HepG2 (cell line): Measurements from ENCODE around the gene FLAD1. TPM values are rescaled to one million over a fixed set of nuclear protein-coding genes. Genes with fewer than 3 reads are reported as not detected.
A peak's percentile ranks its signal among the peaks of the same experiment; 100 is the strongest.

ENCODE experiments used
- ATAC-seq: fragments of 200-7000 bp; cut with Tn5 transposase; 3 replicates; pipeline ENCODE4 v1.9.1; 2020; ENCODE audit warnings: mild to moderate bottlenecking, moderate library complexity
- BruUV-seq: library from RNA; stranded (reverse); fragments of 400-500 nt; replicated peaks from 2 replicates; lab custom pipeline; 2021; lab: Mats Ljungman, UMichigan
- CTCF ChIA-PET: fragments of 300-600 bp; formaldehyde crosslinking; extraction: SDS; loops from one replicate; lab custom pipeline; 2021; ENCODE audit warnings: low total read pairs, inconsistent platforms, low intra/inter-chr PET ratio; lab: Yijun Ruan, JAX
- POLR2A ChIA-PET: fragments of 350-600 bp; sonication (Branson Sonifier 250); formaldehyde crosslinking; loops from one replicate; lab custom pipeline; 2020; ENCODE audit warnings: antibody characterized with exemption, inconsistent platforms; lab: Yijun Ruan, JAX
- DNase-seq: peaks from one replicate; pipeline ENCODE4 v3.0.0-alpha.2; 2015; ENCODE audit warnings: low spot score
- FAIRE-seq: peaks from 3 replicates; lab custom pipeline; 2011; peaks lifted over from hg19 to GRCh38; lab: Jason Lieb, UNC
- H2AFZ ChIP-seq: one replicate; pipeline ENCODE4 v1.6.1; 2011; ENCODE audit warnings: low read length, inconsistent platforms
- H3K27ac ChIP-seq: fragments of 300-600 bp; 3 replicates; pipeline ENCODE4 v1.8.0; 2011; ENCODE audit warnings: mixed run types, mild to moderate bottlenecking, mixed read lengths, low read length, inconsistent platforms; ENCODE audit not compliant: insufficient read depth; ENCODE audit errors: extremely low read length
- H3K27me3 ChIP-seq, 2 experiments: fragments of 200-600 bp in 1 of 2; 2 replicates in 1 of 2; 3 replicates in 1 of 2; pipeline versions ENCODE4 v1.6.0 to v1.8.0; 2011; ENCODE audit warnings: low read length in 2 of 2, mild to moderate bottlenecking in 2 of 2, moderate library complexity in 2 of 2, inconsistent platforms in 1 of 2; ENCODE audit not compliant: insufficient read depth in 2 of 2, control insufficient read depth in 1 of 2
- H3K36me3 ChIP-seq, 2 experiments: fragments of 200-600 bp in 1 of 2; replicated peaks in 1 of 2; 2 replicates in 1 of 2; 3 replicates in 1 of 2; pipeline versions ENCODE4 v1.5.1 to v1.8.0; 2011; ENCODE audit warnings: low read length in 2 of 2, inconsistent platforms in 1 of 2; ENCODE audit not compliant: insufficient read depth in 2 of 2, control insufficient read depth in 1 of 2
- H3K4me1 ChIP-seq: 2 replicates; pipeline ENCODE4 v1.5.1; 2012; ENCODE audit warnings: low read length, inconsistent platforms; ENCODE audit not compliant: insufficient read depth
- H3K4me2 ChIP-seq: 2 replicates; pipeline ENCODE4 v1.6.0; 2011; ENCODE audit warnings: low read depth, low read length, inconsistent platforms
- H3K4me3 ChIP-seq, 3 experiments: fragments of 200-600 bp in 1 of 3; sonication (generic), shearing (Covaris generic) in 1 of 3; replicated peaks in 1 of 3; 2 replicates each; pipeline ENCODE4 v1.5.1; 2011 to 2016; ENCODE audit warnings: low read length in 3 of 3, inconsistent platforms in 2 of 3, low read depth in 2 of 3, mild to moderate bottlenecking in 2 of 3, control low read depth in 1 of 3, mixed read lengths in 1 of 3; ENCODE audit not compliant: insufficient read depth in 1 of 3
- H3K79me2 ChIP-seq: one replicate; pipeline ENCODE4 v1.6.1; 2011; ENCODE audit warnings: low read length, inconsistent platforms; ENCODE audit not compliant: insufficient read depth
- H3K9ac ChIP-seq: 2 replicates; pipeline ENCODE4 v1.6.0; 2011; ENCODE audit warnings: mild to moderate bottlenecking, low read depth, low read length, inconsistent platforms; ENCODE audit not compliant: insufficient read depth
- H3K9me3 ChIP-seq: 2 replicates; pipeline ENCODE4 v1.5.1; 2012; ENCODE audit warnings: mild to moderate bottlenecking, low read length
- H4K20me1 ChIP-seq: 2 replicates; pipeline ENCODE4 v1.6.0; 2011; ENCODE audit warnings: inconsistent platforms, mild to moderate bottlenecking, low read length, moderate library complexity; ENCODE audit not compliant: insufficient read depth
- HIC2 ChIP-seq: sonication (generic); formaldehyde crosslinking; IDR thresholded peaks from 2 replicates; pipeline ENCODE4 v1.9.0; 2022; ENCODE audit warnings: low read depth, missing genetic modification reagents
- MIXL1 ChIP-seq: IDR thresholded peaks from 2 replicates; pipeline ENCODE4 v1.6.1; 2016
- NBN ChIP-seq: fragments of 450-650 bp; conservative IDR thresholded peaks from 2 replicates; pipeline ENCODE4 v1.6.1; 2017
- PAWR ChIP-seq: sonication (generic); formaldehyde crosslinking; IDR thresholded peaks from 2 replicates; pipeline ENCODE4 v1.4.0; 2020; ENCODE audit warnings: missing genetic modification reagents, mild to moderate bottlenecking, borderline replicate concordance
- SNAPC2 ChIP-seq: sonication (generic); formaldehyde crosslinking; IDR thresholded peaks from 2 replicates; pipeline ENCODE4 v1.8.1; 2022; ENCODE audit warnings: mild to moderate bottlenecking, missing genetic modification reagents
- ZNF232 ChIP-seq: sonication (generic); formaldehyde crosslinking; IDR thresholded peaks from 2 replicates; pipeline ENCODE4 v1.4.0; 2020; ENCODE audit warnings: missing genetic modification reagents, borderline replicate concordance
- WGBS: methylation state at CpG from one replicate; pipeline ENCODE4 v1.1.6; 2017; ENCODE audit warnings: low lambda C conversion rate; 5-methylcytosine and 5-hydroxymethylcytosine counted together
- in situ Hi-C: cut with HindIII; loops from 2 replicates; pipeline ENCODE4 v1.10.0; 2017; ENCODE audit warnings: low pct_unique_long_range_greater_than_20kb; ENCODE audit not compliant: extremely low pct_ligation_motif_present
- intact Hi-C: fragments of 100-400 bp; cut with micrococcal nuclease; formaldehyde crosslinking; loops from one replicate; pipeline ENCODE4 v1.10.0; 2022; ENCODE audit not compliant: unreplicated experiment
- polyA plus RNA-seq, 8 experiments: library from polyadenylated mRNA; depleted of rRNA in 3 of 8; stranded (reverse) in 7 of 8; unstranded in 1 of 8; fragments of >200 nt; fragmentation: Illumina TruSeq in 4 of 8; extraction: Trizol in 4 of 8; gene quantifications; 2 replicates each; pipeline versions ENCODE4 v1.2.1 to v1.2.3, GENCODE V29; 2011 to 2016; ENCODE audit warnings: low read depth in 4 of 8, missing spikeins in 1 of 8, mixed read lengths in 1 of 8; ENCODE audit not compliant: insufficient read depth in 1 of 8
- total RNA-seq, 5 experiments: library from RNA; depleted of rRNA; stranded (reverse); fragments of >200 nt; fragmentation: Illumina TruSeq; extraction: Trizol; gene quantifications; 2 replicates each; pipeline ENCODE4 v1.2.3, GENCODE V29; 2016; ENCODE audit warnings: low read depth in 1 of 5
- TF ChIP-seq, protein P1 (sequence below): sonication (generic); formaldehyde crosslinking; conservative IDR thresholded peaks from 2 replicates; pipeline ENCODE4 v1.4.0; 2020; ENCODE audit warnings: mild to moderate bottlenecking, missing genetic modification reagents, moderate library complexity
- TF ChIP-seq, protein P2 (sequence below): IDR thresholded peaks from 2 replicates; pipeline ENCODE4 v1.6.1; 2016; ENCODE audit warnings: low read depth

The FLAD1 gene
- total and polyA plus RNA-seq, 2 of the 13 experiments (the other 11 are each of a cell fraction or from before 2014, with no cell fraction given) = 25.9 to 32.8 TPM

DNA sequence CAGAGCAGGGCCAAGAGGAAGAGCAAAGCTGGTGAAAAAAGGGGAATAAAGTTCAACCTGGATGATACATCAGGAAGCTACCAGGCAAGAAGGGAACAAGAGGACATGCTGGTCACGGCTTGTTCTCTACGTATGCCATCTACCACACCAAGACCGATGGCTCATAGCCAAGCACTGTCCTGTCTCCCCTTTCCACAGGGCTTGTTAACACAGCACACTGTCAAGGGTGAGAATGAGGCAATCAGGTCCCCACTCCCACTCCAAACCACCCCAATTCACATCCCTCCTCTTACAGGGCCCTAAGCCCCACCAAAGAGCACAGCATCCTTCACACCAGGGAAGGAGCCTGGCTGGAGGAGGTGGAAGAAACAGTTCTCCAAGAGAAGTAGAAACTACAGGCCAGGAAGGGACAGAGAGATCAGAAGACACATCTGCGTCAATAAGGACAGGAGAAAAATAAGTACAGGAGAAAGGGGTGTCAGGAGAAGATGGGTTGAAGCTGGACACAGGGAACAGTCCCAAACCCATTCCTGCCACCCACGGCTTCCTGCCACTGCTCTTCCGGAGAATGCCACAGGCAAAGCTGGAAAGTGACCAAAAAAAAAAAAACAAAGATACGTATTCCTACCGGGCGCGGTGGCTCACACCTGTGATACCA, 11.7 kb upstream of the FLAD1 start (continued):
- TF ChIP-seq, protein P1, sequence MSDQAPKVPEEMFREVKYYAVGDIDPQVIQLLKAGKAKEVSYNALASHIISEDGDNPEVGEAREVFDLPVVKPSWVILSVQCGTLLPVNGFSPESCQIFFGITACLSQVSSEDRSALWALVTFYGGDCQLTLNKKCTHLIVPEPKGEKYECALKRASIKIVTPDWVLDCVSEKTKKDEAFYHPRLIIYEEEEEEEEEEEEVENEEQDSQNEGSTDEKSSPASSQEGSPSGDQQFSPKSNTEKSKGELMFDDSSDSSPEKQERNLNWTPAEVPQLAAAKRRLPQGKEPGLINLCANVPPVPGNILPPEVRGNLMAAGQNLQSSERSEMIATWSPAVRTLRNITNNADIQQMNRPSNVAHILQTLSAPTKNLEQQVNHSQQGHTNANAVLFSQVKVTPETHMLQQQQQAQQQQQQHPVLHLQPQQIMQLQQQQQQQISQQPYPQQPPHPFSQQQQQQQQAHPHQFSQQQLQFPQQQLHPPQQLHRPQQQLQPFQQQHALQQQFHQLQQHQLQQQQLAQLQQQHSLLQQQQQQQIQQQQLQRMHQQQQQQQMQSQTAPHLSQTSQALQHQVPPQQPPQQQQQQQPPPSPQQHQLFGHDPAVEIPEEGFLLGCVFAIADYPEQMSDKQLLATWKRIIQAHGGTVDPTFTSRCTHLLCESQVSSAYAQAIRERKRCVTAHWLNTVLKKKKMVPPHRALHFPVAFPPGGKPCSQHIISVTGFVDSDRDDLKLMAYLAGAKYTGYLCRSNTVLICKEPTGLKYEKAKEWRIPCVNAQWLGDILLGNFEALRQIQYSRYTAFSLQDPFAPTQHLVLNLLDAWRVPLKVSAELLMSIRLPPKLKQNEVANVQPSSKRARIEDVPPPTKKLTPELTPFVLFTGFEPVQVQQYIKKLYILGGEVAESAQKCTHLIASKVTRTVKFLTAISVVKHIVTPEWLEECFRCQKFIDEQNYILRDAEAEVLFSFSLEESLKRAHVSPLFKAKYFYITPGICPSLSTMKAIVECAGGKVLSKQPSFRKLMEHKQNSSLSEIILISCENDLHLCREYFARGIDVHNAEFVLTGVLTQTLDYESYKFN (CRISPR knock-in tag) = 0 out of 2 replicates have a peak, but pooled peaks have one; percentile 2
- no peak for TF ChIP-seq ZNF232 (CRISPR knock-in tag)

GRCh38 chr1:154972213-154972516, 11.0 kb upstream of the FLAD1 start:
- CTCF ChIA-PET = interaction anchor here (1.0 kb wide), 1 partner anchor 10 kb away, joined by 3 read pairs; no protein-coding TSS in a partner anchor
- Histone ChIP-seq H3K27me3 (no peaks in the 10 kb centered on the region; a peak in 1 of 5 replicates), H3K4me3 (peak overlapping the region; percentile 30 to 84 (median 70); a peak in 5 of 6 replicates), H4K20me1 (no peaks in the 10 kb centered on the region), H3K4me2 (peak overlapping the region; percentile 100), H3K4me1 (peaks cover 64% of the 10 kb centered on the region), H3K27ac (peak overlapping the region; percentile 100), H3K9ac (peak overlapping the region; percentile 98), H3K9me3 (no peaks in the 10 kb centered on the region), H3K36me3 (peaks cover 10 to 20% of the 10 kb centered on the region in 2 experiments; a peak in 4 of 5 replicates), H2AFZ (no peak overlapping the region), H3K79me2 (peaks cover 66% of the 10 kb centered on the region)
- no peak for ATAC-seq
- in situ Hi-C loops = no loop called here
- BruUV-seq = no TSS peak
- POLR2A ChIA-PET = interaction anchor here (0.7 to 6.6 kb wide), 18 partner anchors 10 to 154 kb away, joined by 3 to 148 read pairs (median 16); partner anchors contain the start of genes ADAM15, FLAD1, LENEP and PBXIP1
- 48% methylated on average over 3 of the region's 3 CpGs for WGBS
- no peak for FAIRE-seq
- no peak for DNase-seq
- intact Hi-C loops = loop anchor here (2.0 kb wide), 1 partner anchor 15 kb away; the partner anchor contains the start of gene PBXIP1
- peak; percentile 27; the same call in 1 of the 2 replicates for TF ChIP-seq SNAPC2
- TF ChIP-seq, protein P2, sequence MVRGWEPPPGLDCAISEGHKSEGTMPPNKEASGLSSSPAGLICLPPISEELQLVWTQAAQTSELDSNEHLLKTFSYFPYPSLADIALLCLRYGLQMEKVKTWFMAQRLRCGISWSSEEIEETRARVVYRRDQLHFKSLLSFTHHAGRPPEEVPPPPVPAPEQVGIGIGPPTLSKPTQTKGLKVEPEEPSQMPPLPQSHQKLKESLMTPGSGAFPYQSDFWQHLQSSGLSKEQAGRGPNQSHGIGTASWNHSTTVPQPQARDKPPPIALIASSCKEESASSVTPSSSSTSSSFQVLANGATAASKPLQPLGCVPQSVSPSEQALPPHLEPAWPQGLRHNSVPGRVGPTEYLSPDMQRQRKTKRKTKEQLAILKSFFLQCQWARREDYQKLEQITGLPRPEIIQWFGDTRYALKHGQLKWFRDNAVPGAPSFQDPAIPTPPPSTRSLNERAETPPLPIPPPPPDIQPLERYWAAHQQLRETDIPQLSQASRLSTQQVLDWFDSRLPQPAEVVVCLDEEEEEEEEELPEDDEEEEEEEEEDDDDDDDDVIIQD (CRISPR knock-in tag) = no peak
- TF ChIP-seq HIC2 (CRISPR knock-in tag) = no peak
- no peak for TF ChIP-seq MIXL1 (CRISPR knock-in tag)
- TF ChIP-seq PAWR (CRISPR knock-in tag) = no peak
- TF ChIP-seq NBN = no peak
